IPS-NIHi11 (cell line): ENCODE measurements around the gene ID4.
A peak's percentile ranks its signal among the peaks of the same experiment; 100 is the strongest.
"Not testable (repeated sequence)": the region's sequence is repeated elsewhere in the genome, so short reads cannot be mapped to it uniquely, and the experiment has no call there.

Source experiments
- DNase-seq: peaks from one replicate; pipeline ENCODE4 v3.0.0; 2012; ENCODE audit warnings: mixed read lengths, low spot score

ID4 gene

DNA sequence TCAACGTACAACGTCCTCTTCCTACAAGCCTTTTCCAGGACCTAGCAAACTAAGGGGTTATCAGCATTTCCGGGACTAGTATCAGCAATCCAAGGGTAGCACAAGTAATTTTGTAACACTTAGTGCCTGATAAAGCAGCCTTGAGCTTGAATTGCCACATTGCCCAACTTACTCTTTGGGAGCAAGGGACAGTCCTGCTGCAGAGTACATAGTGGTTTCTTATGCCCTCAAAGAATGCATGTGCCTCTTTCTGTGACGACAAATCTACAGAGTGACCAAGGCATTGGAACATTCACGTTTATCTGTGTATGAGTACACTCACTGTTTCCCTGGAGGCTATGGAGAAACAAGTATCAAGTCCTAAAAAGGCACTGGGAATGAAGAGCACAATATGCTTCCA lies 3.2 kb upstream of the ID4 start:
- no peak for DNase-seq

- DNase-seq: no peak
These were observed 2.3 kb upstream of the ID4 start for GRCh38 chr6:19834858-19835257.

- no peak for DNase-seq
These were observed 1.6 kb upstream of the ID4 start for GRCh38 chr6:19835605-19836004.

GRCh38 chr6:19837511-19838441 lies 606 bp downstream of the ID4 start:
- peak; percentile 35 for DNase-seq

- peak; percentile 64 for DNase-seq
These were observed 1.5 kb downstream of the ID4 start for GRCh38 chr6:19838442-19839236.

DNA sequence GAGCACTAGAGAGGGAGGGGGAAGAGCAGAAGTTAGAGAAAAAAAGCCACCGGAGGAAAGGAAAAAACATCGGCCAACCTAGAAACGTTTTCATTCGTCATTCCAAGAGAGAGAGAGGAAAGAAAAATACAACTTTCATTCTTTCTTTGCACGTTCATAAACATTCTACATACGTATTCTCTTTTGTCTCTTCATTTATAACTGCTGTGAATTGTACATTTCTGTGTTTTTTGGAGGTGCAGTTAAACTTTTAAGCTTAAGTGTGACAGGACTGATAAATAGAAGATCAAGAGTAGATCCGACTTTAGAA lies 2.0 kb downstream of the ID4 start:
- no peak for DNase-seq

DNA sequence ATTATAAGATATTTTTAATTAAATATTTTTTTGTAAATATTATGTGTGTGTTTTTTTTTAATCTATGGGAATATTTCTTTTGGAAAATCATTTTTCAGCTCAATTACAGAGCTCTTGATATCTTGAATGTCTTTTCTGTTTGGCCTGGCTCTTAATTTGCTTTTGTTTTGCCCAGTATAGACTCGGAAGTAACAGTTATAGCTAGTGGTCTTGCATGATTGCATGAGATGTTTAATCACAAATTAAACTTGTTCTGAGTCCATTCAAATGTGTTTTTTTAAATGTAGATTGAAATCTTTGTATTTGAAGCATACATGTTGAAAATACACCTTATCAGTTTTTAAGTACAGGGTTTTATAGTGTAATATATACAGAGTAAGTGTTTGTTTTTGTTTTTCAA lies 2.6 kb downstream of the ID4 start:
- DNase-seq: no peak

- DNase-seq: no peak
These were observed 4.0 kb downstream of the ID4 start for GRCh38 chr6:19841181-19841580.

DNA sequence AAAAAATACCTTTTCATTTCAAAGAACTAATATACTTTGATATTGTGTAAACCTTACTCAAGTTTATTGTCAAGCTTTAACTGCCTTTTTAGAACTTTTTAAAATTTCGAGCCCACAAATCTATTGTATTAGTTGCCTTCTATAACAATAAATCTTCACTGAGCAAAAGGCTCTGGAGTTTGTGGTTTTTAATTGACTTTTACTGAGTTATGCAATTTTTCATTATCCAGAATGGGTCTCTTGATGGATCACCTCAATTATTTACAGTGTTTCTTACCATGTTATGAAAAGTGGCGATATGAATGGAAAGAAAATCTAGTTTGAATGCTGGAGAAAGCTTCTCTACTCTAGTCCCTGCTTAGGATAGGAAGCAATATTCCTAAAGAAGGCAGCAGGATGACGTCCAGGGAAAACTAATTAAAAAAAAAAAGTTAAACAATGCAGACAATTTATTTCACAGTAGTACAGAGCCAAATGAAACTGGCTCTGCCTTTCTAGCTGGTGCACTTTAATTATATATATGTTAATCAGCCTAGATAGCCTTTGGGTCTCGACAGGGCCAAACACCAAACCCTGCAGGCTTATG lies 5.0 kb downstream of the ID4 start:
- DNase-seq: no peak

DNA sequence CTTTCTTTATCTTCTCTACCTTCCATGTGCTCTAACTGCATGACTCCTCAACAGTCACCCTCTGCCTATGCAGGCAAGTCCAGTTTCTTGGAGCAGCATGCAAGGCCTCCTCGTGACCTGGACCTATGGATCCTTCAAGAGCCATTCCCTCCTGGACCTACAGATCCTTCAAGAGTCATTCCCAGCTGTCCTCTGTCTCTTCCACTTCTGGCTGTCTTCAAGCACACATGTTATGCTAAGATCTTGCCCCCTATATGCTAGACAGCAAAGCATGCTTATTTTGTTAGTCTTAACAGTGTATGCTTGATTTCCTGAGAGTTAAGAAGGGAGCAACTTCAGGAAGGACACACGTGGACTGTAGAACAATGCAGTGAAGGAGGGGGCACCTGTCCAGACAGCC lies 7.5 kb downstream of the ID4 start:
- DNase-seq: no peak

DNA sequence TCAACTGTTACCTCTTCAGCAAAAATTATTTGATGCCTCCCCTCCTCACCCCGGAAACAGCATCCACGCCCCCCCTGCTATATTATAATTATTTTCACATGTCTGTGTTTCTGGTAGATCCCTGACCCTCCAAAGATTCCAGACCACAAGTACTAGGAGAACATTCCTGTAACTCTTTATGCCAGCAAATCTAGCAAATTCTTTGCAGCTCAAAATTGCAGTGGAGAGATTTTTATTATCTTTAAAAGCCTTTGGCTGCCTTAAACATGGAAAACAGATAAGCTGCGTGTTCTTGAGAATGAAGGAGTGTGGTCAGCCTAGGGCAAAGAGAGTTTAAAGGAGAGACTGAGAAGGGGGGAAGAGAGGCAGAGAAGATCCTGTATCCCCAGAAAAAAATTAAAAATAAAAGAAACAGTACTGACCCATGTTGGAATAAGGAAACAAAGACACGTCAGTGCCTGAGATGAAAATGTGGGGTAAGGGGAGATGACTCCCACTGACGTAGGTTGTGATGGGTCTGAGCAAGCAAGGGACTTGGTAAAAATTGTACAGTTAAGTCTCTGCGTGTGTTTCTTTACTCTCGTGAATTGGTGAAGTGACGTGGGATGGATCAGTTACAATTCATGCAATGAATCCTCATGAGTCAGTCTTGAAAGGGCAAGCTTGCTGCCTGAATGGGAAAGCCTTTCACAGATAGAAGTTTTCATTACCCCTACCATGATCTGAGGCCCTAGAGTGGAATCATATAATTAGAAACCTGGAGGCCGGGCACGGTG lies 8.3 kb downstream of the ID4 start:
- DNase-seq: no peak

GRCh38 chr6:19848465-19849029 lies 11.4 kb downstream of the ID4 start:
- no peak for DNase-seq

DNA sequence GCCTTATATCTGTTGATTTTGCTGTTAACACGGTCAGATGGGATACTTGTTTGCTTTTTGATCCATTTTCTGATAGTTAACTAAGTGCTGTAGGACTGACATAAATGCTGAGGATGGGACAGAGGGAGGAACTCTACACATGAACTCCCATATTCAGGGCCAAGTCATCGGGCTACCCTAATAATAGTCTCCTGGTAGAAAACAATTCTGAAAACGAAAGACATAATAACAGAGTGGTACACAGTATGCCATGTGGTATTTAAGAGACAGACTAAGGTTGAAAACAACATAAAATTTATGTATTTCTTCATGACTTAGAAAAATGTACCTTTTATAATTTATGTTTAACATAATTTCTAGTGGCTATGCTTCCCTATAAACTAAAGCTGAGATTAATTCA lies 12.0 kb downstream of the ID4 start:
- DNase-seq: no peak

DNA sequence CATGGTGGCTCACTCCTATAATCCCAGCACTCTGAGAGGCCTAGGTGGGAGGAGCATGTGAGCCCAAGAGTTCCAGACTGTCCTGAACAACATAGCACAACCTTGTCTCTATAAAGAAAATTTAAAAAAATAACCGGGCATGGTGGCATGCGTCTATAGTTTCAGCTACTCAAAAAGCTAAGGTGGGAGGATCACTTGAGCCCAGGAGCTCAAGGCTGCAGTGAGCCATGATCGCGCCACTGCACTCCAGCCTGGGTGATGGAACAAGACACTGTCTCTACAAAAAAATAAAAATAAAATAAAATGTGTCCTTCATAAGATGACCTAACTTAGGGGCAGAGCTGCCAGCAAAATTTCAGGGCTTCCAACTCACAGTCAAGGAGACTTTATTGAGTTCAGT lies 12.6 kb downstream of the ID4 start:
- DNase-seq: no peak

DNA sequence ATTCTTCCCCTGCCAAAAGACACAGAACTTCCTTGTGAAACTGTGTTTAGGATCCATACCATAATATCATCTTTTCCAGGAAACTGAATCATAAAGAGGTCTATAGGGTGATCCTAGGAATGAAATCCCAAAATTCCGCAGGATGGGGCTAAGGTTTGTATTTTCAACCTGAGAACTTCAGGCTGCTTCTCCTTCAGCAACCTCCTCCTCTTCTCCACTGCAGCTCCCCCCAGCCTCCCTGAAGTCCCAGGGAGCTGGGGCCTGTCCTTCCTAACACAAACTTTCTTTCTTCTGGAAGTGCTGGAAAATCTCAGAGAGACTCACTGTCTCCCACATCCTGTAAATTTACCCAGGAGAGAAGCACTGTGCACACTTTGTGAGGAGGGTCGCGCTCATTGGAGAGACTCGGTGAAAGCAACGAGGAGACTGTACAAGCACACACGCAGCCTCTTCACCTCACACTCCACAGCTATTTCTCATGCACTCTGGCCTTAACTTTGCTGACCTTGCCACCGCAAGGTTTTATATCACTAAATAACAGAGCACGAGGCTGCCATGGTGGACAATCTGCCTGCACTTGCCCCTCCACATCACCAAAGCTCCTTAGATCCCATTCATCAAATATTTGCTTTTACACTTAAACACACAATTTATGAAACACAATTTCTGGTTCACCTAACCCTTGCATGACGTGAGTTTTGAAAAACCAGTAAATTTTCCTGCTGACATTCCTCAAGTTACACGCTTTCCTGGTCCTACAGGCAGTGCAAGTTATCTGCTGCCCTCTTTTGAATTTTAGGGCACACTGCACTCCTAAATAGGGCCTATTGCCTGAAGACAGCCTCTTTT lies 14.3 kb downstream of the ID4 start:
- DNase-seq: peak; percentile 87

DNA sequence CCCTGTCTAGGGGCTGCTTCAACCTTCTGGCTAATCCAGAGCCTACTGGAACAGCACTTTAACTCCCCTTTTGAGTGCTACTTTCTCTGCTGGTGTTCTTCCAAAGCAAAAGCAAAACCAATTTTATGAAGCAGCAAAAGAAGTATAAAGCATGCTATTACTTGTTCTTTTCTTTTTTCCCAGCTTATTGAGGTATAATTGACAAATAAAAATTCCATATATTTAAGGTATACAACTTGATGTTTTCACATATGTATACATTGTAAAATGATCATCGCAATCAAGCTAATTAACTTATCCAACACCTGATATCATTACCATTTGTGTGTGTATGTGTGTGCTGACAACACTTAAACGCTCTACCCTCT lies 14.9 kb downstream of the ID4 start:
- DNase-seq: no peak

DNA sequence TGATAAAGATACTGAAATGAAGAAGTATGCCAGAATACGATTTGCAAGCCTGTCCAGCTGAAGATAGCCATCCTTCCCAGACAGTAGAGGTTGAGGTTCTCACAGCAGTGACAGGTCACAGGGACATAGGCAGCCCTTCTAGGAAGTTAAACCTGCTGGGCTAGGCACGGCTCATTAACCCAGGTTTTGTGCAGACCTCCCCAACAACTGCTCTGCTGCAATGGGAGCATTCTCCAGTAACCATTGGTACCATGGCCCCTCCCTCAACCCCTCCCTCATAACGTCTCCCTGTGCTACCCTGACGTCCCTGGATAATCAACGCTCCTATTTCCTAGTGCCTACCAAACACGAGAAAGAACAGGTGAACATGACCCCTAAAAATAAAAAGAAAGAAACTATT lies 15.8 kb downstream of the ID4 start:
- DNase-seq: no peak

GRCh38 chr6:19854421-19855015 lies 17.3 kb downstream of the ID4 start:
- DNase-seq: not testable (repeated sequence)

- DNase-seq: no peak
These were observed 18.4 kb downstream of the ID4 start for GRCh38 chr6:19855536-19855935.

GRCh38 chr6:19857139-19857538 lies 20.0 kb downstream of the ID4 start:
- DNase-seq: no peak

- DNase-seq: no peak
These were observed 20.5 kb downstream of the ID4 start for GRCh38 chr6:19857703-19858102.
